Epithelial cell of esophagus (primary cell): Measurements from ENCODE around the gene EGFL7.

Experiments
- DNase-seq: peaks from one replicate; pipeline ENCODE4 v3.0.0; 2010; ENCODE audit warnings: low read depth
- H3K4me3 ChIP-seq: 2 replicates; pipeline ENCODE4 v1.5.1; 2011; ENCODE audit warnings: mild to moderate bottlenecking, low read length, control low read depth
- CTCF ChIP-seq: IDR thresholded peaks from 2 replicates; pipeline ENCODE4 v1.5.1; 2011; ENCODE audit warnings: low read depth, mild to moderate bottlenecking, low read length, control low read depth, inconsistent platforms; ENCODE audit not compliant: insufficient read depth; ENCODE audit errors: missing control alignments

Gene EGFL7

DNA sequence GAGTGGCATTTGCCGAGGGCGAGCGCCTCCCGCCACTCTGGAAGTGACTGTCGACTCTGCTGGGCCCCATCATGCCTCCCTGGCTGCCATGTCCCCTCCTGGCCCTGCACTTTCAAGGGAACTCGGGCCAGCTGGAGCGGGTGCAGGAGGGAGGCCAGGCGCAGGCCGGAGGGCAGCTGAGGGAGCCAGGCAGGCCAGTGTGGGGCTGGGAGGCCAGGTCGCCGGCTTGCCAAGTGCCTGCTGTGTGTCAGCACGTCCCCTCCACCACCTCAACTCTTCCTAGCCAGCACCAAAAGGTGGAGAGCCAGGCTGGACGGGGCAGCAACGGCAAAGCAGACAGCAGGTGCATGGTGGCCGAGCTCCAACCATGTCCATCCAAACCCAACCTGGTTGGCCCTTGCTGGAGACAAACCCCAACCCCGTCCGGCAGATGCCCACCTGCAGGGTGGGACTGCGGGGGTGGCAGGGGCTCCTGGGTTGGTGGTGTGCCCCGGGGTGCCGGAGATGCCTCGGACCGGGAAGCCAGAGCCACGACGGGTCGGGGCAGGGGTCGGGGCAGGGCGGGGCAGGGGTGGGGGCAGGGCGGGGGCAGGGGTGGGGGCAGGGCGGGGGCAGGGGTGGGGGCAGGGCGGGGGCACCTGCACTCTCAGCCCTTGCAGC, 36.5 kb upstream of the EGFL7 start:
- DNase-seq: no peak
- H3K4me3 ChIP-seq: no peak overlapping the region
- TF ChIP-seq CTCF: no peak

DNA sequence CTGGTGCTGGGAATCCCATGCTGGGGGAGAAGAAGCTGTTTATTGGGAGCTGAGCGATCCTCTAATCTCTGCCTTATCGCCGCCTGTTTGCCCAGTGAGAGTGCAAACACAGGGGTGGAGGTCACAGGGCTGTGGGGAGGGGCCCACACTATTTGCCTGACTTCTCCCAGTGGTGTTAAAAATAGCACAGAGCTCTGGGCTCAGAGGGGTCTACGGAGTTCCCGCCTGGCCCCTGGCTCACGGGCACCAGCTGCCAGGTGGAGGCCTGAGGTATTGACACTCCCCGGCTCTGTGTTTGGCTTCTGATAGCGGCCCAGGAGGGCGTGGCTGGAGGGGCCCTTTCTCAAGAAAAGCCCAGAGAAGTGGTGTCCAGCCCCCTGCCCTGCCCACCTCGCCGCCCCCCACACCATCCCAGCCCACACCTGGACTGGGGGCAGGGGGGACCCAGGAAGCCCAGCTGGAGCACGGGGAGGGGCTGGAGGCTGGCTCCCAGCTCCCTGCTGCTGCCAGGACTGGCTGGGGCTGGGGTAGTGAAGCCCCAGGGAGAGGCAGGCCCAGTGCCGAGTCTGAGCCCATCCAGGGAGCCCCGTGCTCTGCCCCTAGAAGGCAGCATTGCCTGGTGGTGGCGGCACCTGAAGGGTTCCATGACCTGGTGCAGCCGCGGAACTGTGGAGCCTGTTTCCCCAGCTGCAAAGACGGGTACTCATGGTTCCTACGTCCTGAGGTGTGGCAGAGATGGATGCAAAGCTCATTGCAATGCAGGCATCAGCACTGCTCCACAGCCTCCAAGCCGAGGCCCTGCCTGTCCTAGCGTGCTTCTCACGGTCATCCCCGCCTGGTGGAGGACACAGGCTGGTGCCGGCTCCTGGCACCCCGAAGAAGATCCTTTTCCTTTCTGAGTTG, 35.7 kb upstream of the EGFL7 start:
- TF ChIP-seq CTCF: peak; percentile 75
- peak; percentile 86 for DNase-seq
- no peak overlapping the region for H3K4me3 ChIP-seq

GRCh38 chr9:136627703-136628102, 35.0 kb upstream of the EGFL7 start:
- no peak for TF ChIP-seq CTCF
- H3K4me3 ChIP-seq: no peak overlapping the region
- DNase-seq: no peak

GRCh38 chr9:136628268-136628667, 34.4 kb upstream of the EGFL7 start:
- H3K4me3 ChIP-seq: no peak overlapping the region
- DNase-seq: no peak
- TF ChIP-seq CTCF: no peak

DNA sequence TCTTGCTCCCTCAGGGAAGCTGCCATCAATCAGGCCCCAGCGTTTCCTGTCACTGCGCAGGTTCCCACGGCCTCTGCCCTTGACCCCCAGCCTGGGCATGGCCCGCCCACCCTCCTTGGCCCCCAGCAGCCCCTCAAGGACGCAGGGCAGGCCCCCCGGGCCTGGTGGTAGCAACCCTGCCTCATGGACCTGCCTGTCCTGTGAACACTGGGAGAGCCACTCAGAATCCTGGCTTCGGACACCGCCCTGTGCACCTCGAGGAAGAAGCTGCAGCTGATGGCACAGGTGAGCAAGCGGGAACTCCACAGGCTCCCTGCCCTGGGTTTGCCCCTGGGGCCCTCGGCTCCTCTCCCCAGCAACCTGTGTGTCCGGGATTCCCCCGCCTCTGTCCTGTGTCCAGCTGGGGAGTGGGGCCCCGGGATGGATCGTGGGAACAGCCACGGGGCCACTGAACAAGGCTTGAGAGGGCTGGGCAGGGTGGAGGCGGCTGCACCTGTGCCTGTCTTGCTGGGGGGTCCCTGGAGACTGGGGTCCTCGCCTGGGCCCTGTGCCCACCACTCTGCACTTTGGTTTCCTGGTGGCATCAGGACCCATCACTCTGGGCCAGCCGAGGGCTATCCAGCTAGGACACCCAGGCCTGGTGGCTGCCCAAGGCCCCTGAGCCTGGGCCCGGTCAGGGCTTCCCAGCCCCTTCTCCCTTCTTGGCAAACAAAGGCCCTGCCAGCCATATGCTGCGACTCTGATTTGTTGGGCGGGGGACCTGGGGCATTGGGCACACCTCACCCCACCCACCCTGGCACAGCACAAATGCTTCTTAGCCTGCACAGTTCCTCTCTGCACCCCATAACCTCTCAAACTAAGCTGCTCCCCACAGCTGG, 33.5 kb upstream of the EGFL7 start:
- TF ChIP-seq CTCF: no peak
- no peak overlapping the region for H3K4me3 ChIP-seq
- DNase-seq: no peak

GRCh38 chr9:136629879-136630661, 32.6 kb upstream of the EGFL7 start:
- TF ChIP-seq CTCF: peak; percentile 56
- H3K4me3 ChIP-seq: no peak overlapping the region
- DNase-seq: peak; percentile 48
